ENCODE data around the gene POU6F2. TPM values are rescaled to one million over a fixed set of nuclear protein-coding genes. Genes with fewer than 3 reads are reported as not detected.

POU6F2 gene
- total and polyA plus RNA-seq, 9 of the 15 experiments (the other 6 are each of a cell fraction or from before 2014, with no cell fraction given): 0.29 to 1.5 (median 0.96) TPM

GRCh38 chr7:39407137-39407536 is 429.4 kb downstream of the POU6F2 start (continued):
- TF ChIP-seq ZNF609 (CRISPR knock-in tag; IDR thresholded peaks at IDR 0.05; ENCODE audit: borderline replicate concordance): no peak
- no peak for TF ChIP-seq ZZZ3 (IDR thresholded peaks at IDR 0.05)
- no peak for TF ChIP-seq CBX1 (IDR thresholded peaks at IDR 0.05; ENCODE audit: low read depth)
- TF ChIP-seq SRSF7 (optimal IDR thresholded peaks at IDR 0.05; ENCODE audit: low read depth, low read length): no peak
- TF ChIP-seq TAF7 (tag; IDR thresholded peaks at IDR 0.05): no peak
- TF ChIP-seq NR1H2 (CRISPR knock-in tag; IDR thresholded peaks at IDR 0.05): no peak
- no peak for TF ChIP-seq IRF1 (CRISPR knock-in tag; IDR thresholded peaks at IDR 0.05; ENCODE audit: borderline replicate concordance)
- no peak for TF ChIP-seq ZNF586 (CRISPR knock-in tag; conservative IDR thresholded peaks at IDR 0.05)
- TF ChIP-seq HES1 (IDR thresholded peaks at IDR 0.05; ENCODE audit: low read depth): no peak
